NCI-H1105 treated with DMSO at 0.1 percent for 48 hours (cell line): ENCODE results near the gene EXTL1.

Source experiments
- DNase-seq: peaks from one replicate; lab custom pipeline; 2025; lab: John Stamatoyannopoulos, UW

The EXTL1 gene

DNA sequence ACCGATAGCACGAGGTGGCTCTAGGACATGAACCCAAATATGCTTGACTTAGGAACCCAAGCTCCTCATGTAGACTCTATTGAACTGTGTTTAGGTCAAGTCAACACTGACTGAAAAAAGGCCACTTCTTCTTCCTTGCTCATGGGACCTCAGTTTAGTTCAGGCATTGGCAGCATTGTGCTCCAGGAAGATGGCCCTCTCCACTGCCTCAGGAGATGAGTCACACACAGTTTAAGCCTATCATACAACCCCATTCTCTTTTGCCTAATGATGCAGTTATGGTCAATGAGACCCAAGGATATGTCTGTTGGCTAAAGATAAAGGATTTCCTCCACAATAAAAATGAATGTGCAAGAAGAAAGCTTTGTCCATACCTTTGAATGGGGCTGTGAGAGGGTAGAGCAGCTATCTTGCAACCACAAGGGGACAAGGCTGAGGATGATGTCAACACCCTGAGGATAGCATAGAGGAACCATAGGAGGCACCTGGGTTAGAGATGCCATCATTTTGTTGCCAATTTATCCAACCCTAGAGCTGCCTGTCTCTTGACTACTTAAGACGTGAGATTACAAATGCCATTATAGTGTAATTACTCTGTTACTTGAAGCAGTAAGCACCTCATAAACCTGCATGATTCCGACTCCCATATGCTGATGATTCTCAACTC, 48.9 kb downstream of the EXTL1 start:
- DNase-seq = no peak

- DNase-seq = no peak
Measured at GRCh38 chr1:26070963-26071342, 49.4 kb downstream of the EXTL1 start.

DNA sequence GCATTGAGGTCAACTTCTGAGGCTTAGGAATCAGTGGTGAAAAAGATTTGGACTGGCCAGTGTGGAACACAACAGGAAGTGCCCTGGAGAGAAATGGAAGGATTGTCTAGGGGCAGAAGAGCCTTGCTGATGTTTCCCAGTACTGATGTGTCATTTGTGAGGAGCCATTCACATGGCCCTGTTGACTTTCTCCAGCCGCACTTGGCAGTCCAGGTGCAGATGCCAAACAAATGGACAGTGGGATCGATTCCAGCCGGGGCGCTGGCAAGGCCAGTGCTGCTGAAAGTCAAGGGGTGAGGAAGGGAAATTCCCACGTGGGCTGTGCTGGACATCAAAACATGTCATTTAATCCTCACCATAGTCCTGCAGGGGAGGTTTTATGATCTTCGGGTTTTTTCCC, 50.7 kb downstream of the EXTL1 start:
- no peak for DNase-seq

- DNase-seq = no peak
Measured at GRCh38 chr1:26075421-26076144, 54.0 kb downstream of the EXTL1 start.

DNA sequence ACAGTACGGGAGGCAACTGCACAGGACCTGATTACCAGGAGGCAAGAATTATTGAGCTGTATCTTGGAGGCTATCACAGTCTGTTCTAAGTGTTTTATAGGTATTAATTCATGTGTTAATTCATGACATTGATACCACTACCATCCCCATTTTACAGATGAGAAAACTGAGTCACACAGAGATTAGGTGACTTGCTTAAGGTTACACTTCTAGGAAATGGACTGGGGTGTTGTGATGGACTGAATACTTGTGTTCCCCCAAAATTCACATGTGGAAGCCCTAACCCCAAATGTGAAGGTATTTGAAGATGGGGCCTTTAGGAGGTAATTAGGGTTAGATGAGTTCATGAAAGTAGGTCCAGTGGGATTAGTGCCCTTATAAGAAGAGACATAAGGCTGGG, 55.9 kb downstream of the EXTL1 start:
- DNase-seq = no peak

GRCh38 chr1:26078286-26079177, 57.0 kb downstream of the EXTL1 start:
- no peak for DNase-seq

DNA sequence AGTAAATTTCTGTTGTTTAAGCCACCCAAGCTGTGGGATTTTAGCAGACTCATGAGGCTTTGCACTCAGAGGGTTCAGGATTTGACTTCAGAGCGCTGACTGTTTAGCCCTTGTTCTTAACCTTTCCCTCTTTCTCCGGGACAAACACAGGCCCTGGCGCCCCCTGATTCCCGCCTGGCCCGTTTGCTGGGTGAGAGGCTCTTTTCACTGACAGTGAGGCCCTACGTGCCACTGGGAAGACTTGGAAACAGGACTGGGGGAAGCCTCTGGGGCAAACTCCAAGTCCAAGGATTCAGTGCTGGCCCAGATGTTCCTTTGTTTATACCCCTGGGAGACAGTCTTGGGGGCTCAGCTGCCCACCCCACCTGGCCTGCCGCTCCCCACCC, 57.6 kb downstream of the EXTL1 start:
- DNase-seq = no peak

GRCh38 chr1:26079960-26080814, 58.6 kb downstream of the EXTL1 start:
- DNase-seq = no peak

GRCh38 chr1:26081267-26082019, 59.9 kb downstream of the EXTL1 start:
- no peak for DNase-seq

DNA sequence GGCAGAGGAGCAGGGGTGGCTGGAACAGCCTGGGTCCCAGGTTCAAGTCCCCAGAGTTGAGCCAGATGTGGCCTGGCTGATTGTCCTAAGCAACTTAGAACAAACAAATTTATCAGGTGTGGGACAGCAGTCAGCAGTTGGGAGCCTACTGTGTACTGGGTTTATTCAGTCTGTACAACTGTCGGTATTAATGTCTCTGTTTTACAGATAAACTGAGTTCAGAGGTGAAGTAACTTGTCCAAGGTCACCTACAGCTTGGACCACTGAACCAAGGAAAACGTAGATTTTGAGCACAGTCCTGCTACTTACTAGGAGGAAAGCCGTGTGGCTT, 60.4 kb downstream of the EXTL1 start:
- no peak for DNase-seq

GRCh38 chr1:26083208-26083607, 61.6 kb downstream of the EXTL1 start:
- DNase-seq = no peak

DNA sequence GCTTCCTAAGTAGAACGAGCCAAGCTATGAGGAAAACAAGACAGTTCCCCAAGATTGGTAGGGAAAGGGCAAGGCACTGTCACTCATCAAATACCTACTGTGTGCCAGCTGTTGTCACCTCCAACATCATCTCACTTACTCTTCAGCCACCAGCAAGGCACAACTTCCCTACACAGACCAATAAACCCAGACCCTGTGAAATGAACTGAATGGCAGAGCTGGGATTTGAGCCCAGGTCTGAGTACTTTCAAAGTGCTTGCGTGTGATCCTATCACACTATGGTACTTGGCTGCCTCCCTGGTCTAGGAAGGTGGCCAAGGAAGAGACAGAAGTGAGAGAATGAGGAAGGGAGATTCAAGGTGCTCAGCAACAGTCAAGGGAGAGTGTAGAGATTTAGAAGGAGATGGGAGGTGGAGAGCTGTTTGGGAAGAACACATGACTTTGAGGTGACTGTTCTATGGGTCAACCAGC, 62.6 kb downstream of the EXTL1 start:
- no peak for DNase-seq

DNA sequence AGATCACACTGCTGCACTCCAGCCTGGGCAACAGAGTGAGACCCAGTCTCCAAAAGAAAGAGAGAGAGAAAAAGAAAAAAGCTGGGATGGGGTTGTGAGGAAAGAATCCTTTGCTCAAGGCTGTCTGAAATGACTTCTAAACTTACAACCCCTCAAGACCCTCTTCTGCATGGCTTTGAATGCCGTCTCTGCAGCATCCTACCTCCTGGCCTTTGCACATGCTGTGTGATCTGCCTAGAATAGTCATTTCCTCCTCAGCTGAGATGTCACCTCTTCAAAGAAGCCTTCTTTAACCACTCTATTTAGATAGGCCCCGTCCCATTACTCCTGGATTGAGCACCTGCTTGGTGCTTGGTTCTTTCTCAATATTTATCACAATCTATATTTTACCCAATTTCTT, 63.3 kb downstream of the EXTL1 start:
- no peak for DNase-seq
